ENCODE results near the gene SLC24A3.

DNA sequence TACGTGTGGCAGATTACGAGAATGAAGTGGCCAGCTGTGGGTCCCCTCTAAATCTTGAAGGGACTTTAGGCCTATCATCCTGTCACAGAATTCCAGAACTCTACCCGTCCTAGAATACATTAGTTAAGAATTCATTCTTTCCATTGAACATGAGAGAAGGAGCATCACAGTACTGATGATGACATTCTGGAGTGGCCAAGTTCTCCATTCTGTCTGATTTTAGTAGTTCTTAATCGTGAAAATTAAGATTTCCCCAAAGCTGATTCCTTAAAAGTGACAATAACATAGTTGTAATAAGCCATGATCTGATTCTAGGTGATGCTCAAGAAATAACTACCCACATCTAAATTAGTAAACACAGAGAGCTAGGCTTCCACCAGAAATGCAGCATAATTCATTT is 510.6 kb downstream of the SLC24A3 start:
- TF ChIP-seq, protein P1, sequence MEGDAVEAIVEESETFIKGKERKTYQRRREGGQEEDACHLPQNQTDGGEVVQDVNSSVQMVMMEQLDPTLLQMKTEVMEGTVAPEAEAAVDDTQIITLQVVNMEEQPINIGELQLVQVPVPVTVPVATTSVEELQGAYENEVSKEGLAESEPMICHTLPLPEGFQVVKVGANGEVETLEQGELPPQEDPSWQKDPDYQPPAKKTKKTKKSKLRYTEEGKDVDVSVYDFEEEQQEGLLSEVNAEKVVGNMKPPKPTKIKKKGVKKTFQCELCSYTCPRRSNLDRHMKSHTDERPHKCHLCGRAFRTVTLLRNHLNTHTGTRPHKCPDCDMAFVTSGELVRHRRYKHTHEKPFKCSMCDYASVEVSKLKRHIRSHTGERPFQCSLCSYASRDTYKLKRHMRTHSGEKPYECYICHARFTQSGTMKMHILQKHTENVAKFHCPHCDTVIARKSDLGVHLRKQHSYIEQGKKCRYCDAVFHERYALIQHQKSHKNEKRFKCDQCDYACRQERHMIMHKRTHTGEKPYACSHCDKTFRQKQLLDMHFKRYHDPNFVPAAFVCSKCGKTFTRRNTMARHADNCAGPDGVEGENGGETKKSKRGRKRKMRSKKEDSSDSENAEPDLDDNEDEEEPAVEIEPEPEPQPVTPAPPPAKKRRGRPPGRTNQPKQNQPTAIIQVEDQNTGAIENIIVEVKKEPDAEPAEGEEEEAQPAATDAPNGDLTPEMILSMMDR (IDR thresholded peaks at IDR 0.05): no peak
- TF ChIP-seq POLR2A (IDR thresholded peaks at IDR 0.05): no peak
